Epidermal melanocyte (primary cell): ENCODE results near the gene MIR17HG.
"Not testable (repeated sequence)": the region's sequence is repeated elsewhere in the genome, so short reads cannot be mapped to it uniquely, and the experiment has no call there.

Experiments used
- DNase-seq: peaks from one replicate; pipeline ENCODE4 v3.0.0; 2011; ENCODE audit warnings: low spot score; ENCODE audit not compliant: insufficient read length

Gene MIR17HG

DNA sequence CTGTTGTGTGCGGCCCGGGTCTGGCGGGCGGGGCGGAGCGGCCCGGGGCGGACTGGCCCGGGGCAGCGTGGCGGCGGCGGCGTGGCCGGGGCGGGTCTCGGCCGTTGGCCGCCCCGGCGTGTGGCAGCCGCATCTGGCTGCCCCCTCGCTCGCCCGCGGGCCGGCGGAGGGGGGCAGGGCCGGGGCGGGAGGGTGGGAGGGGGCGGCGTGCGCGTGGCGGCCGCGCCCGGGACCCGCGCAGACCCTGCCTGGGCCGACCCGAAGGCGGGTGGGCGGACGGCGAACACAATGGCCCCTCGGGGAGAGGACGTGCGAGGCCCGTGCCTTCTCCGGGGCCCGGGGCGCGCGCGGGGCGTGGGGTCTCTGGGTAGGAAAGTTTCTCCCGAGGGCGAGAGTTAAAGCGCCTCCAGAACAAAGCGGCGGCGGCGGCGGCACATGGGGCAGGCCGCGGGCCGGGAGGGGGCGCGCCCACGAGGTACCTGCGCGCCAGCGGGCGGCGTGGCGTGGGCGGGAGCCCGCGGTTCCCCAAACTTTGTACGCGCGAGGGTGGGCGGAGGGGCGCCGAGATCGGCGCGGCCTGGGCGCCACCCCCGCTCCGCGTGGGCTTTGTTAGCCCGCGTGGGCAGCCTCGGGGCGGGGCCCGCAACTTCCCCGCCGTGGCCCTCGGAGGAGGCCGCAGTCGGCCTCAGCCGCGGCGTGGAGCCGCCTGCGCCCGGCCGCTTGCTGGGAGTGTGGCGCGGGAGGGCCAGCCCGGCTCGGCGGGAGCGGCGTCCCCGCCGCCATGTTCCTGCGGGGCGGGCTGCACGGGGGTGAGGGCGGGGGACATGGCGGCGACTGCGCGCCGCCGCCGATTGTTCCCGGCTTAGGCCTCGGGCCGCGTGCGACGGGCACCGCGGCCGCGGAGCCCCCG is 764 bp downstream of the MIR17HG start:
- DNase-seq = peak; percentile 54

DNA sequence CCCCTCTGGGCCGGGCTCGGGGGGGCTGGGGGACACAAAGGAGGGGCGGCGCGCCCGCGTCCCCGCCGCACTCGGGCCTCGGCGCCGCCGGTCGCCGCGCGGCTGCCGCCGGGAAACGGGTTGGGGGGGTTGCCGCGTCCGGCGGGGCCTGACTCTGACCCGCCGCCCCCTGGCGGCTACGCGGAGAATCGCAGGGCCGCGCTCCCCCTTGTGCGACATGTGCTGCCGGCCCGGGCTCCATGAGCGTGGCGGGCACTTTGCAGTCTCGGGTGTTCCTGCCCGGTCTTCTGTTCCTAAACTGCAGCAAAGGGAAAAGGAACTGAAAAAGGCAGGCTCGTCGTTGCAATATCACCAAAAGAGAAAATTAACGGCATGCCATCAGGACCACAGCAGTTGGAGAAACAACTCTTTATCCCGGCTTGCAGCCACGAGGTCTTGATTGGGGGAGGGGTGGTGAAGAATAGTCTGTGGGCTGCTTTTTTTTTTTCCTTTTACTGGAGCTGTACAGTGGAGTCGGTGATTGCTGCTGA is 1.5 kb downstream of the MIR17HG start:
- DNase-seq = peak; percentile 65

DNA sequence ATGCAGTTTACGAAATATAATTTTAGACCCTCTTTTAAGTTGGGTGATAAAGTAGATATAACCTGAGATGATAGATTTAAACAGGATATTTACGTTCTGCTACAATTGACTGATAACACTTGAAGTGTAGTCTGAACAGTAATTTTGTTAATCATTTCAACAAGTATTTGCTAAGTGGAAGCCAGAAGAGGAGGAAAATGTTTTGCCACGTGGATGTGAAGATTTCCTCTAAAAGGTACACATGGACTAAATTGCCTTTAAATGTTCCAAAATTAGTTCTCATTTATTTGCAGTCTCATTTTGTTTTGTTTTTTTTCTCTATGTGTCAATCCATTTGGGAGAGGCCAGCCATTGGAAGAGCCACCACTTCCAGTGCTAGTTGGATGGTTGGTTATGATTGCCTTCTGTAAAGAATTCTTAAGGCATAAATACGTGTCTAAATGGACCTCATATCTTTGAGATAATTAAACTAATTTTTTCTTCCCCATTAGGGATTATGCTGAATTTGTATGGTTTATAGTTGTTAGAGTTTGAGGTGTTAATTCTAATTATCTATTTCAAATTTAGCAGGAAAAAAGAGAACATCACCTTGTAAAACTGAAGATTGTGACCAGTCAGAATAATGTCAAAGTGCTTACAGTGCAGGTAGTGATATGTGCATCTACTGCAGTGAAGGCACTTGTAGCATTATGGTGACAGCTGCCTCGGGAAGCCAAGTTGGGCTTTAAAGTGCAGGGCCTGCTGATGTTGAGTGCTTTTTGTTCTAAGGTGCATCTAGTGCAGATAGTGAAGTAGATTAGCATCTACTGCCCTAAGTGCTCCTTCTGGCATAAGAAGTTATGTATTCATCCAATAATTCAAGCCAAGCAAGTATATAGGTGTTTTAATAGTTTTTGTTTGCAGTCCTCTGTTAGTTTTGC is 2.8 kb downstream of the MIR17HG start:
- DNase-seq = no peak

DNA sequence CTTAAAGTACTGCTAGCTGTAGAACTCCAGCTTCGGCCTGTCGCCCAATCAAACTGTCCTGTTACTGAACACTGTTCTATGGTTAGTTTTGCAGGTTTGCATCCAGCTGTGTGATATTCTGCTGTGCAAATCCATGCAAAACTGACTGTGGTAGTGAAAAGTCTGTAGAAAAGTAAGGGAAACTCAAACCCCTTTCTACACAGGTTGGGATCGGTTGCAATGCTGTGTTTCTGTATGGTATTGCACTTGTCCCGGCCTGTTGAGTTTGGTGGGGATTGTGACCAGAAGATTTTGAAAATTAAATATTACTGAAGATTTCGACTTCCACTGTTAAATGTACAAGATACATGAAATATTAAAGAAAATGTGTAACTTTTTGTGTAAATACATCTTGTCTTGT is 3.6 kb downstream of the MIR17HG start:
- DNase-seq = no peak

DNA sequence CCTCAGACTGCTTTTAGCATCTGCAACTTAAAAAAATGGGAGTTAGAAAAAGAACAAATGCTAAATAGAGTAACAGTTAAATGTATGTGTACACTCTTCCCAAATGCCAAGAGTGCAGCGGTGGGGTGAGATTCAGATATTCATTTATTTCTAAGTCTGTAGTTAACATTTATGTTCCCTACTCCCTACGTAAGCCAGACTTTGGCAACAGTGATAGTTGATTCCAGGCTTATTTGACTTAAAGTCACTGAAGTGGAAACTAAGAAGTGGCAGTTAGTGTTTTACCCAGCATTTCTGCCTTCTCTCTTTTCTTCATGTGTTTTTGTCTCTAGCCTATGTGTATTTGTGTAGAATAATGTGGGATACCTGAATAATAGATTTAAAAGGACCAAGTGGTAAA is 4.5 kb downstream of the MIR17HG start:
- DNase-seq = no peak

DNA sequence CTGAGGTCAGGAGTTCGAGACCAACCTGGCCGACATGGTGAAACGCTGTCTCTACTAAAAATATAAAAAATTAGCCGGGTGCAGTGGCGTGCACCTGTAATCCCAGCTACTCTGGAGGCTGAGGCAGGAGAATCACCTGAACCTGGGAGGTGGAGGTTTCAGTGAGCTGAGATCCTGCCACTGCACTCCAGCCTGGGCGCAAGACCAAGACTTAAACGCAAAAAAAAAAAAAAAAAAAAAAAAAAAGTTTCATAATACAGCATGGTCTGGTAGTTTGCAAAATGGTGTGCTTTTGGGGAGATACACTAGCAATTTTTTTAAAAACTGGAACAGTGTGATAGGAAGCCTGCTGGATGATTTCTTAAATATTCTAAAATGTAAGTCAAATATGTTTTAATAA is 5.4 kb downstream of the MIR17HG start:
- not testable (repeated sequence) for DNase-seq

DNA sequence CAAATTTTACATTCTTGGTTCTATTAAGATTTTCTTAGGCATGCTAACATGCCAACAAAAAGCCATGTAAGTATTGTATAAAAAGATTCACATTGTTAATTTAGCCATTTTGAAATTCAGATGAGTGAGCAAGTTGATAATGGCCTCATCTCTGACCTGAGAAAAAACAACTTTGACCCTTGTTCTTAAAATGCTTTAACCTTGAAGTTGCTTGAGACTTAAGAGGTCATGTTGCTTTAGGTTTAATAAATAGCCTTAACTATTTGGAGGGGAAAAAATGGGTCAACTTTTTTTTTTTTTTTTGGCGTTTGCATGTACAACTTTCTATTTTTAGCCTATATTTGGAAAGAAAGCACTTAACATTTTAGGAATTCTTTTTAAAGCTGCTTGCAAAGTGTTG is 6.0 kb downstream of the MIR17HG start:
- no peak for DNase-seq

DNA sequence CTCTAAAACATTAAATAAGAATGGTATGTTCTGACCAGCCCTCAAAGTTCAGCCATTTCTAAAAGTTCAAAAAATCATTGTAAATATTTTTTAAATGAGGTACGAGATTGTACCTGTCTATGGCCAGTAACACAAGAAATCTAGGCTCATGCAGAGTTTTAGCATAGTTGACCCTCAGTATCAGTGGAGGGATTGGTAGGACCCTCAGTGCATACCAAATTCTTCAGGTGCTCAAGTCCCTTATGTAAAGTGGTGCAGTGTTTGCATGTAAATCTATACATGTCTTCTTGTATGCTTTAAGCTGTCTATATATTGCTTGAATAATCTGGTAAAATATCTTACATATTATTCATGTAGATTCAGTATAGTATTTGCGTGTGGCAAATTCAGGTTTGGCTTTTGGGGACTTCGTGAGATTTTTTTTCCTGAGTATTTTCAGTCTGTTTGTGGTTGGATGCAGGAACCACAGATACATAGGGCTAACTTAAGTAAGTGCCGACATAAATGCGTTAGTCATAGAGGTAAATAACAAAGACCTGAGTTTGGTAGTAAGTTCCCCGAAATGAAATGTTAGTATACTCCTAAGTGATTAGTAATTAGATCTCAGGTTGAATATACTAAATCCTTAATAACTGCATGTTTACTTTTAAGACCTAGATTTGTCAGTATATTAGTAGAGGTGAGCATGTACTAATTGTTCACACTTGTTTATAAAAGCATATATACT is 7.8 kb downstream of the MIR17HG start:
- DNase-seq = no peak

DNA sequence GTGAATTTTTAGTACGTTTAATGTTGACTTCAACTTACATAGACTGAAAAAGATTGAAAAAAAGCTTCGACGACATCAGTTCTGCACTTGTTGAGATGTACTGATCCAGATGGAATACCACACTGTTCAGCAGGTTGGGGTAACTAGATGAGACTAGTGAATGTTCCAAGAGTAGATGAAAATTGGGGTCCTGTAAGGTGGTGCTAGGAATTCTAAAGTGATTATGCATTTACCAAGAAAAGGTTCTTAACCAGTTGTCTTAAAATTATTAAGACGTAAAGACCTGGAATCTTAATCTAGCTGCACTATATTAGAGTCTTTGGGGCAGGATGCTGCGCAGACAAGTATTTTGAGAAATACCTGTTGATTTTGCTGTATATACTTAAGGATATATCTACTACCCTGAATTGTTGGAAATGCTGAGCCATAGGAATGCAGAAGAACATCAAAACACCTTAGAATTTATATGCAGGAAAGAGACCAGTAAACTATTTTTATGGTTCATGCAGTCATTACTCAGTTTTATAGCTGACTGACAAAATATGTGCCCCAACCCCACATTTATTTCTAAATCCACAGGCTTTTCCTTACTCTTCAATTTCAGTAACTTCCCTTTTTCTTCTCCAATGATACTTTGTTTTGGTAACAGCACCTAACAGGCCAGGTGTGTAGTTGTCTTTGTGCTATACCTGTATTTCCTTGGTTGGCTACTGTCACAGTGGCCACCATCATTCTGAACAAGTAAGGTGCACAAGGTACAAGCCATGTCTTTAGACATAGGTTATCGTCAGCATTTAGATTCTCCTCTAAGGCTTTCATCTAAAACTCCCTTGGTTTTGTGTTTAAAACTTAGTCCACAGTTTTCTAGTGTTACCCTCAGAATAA is 8.6 kb downstream of the MIR17HG start:
- no peak for DNase-seq

DNA sequence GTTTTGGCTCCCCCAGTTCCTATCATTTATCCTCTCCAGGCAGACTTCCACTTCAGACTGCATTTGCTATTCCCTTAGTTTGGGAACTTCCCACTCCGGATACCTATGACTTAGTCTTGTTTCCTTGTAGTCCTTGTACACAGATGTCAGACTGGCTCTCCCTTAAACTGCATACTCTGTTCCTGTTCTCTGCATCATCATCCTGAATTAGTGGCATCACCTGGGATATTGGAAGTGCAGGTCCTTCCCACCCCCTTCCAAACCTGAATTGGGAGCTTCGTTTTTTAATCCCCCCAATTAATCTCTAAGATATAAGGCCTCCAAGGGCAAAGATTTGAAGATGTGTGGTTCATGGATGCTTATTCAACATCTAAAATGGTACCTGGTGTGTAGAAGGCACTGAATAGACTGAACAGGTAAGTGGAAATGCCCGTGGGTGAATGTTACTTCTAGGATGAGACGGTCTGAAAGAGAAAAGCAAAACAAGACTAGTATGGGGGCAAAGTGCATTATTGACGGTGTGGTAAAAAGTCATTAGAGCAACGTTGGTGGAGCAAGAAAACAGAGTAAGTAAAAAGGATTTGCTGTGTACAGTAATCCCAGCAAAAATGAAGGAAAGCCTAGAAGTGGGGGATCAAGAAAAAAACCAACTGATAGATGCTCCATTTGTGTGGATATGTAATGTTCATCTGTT is 9.6 kb downstream of the MIR17HG start:
- no peak for DNase-seq

DNA sequence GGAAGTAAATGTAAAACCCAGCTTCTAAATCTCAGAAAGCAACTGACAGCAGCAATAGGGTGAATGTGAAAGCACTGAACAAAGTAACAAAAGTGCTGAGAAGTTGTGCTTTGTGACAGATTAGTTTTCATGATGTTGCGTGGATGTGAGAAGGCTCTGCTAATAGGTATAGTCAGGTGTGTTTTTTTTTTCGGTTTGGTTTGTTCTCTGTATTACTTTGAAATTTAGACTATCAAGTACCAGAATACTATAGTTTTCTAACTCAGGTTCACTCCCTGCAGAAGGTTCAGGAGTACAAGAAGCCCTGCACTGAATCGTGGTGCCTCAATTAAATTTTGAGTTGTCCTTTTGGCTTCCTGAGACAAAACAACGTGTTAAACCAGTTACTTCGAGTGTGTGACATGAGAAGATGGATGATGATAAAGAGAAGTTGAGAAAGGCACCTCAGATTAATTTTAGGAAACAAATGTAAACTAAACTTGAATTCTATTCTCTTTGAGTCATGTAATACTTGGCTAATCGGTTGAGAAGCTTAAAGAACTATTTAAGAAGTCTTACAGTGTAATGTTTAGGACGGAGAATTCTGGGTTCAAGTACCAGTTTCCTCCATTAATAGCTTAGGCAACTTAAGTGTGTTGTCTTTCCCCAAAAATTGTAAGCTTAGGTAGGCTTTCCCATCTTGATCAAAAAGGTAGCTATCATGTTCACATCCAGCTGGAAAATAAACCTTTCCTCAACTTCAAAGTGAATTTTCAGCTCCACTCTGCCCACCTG is 10.3 kb downstream of the MIR17HG start:
- DNase-seq = no peak

DNA sequence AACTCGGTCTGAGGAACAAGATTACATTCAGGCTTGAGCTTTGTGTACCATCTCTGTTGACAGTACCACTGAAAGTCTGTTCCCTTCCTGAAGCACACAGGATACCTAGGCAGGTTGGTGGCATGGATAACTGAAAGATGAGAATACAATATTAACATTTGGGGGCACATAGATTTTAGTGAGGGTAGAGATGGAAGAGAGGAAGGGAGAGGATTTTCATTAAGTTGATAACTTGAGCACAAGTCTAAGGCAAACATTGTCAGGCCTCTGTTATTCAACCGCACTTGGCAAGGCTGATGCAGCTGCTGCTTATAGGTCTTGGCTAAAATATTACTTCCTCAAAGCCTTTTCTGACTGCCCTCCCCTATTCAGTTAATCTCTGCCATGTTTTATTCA is 10.9 kb downstream of the MIR17HG start:
- DNase-seq = no peak

DNA sequence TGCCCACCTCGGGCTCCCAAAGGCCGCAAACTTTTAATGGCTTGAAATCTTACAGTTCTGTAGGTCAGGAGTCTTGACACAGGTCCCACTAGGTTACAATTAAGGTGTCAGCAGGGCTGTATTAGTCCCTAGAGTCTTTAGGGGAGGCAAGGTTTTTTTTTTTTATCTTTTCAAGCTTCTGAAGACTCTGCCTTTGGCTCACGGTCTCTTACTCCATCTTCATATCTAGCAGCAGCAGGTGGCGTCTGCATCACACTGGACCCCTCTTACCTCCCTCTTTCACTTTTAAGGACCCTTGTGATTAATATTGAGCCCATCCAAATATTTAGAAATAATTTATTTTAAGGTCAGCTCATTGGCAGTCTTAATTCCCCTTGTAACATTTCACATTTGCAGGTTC is 11.6 kb downstream of the MIR17HG start:
- DNase-seq = no peak

DNA sequence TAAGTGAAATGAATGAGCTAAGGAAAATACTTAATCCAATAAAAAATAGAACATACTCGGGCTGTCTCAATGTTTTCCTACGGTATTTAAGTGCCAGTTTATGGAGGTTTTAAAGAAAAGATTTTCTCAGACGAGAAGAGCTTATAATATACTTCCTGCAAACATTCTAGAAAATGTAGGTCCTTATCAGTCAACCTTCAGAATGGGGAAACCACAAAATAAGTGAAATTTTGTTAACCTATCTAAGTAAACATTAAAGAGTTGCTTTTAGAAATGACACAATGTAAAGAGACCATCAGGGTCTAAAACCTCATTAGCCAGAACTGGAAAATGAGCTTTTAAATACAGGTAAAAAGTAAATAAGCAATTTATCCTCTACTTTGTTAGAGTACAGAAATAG is 12.1 kb downstream of the MIR17HG start:
- no peak for DNase-seq

DNA sequence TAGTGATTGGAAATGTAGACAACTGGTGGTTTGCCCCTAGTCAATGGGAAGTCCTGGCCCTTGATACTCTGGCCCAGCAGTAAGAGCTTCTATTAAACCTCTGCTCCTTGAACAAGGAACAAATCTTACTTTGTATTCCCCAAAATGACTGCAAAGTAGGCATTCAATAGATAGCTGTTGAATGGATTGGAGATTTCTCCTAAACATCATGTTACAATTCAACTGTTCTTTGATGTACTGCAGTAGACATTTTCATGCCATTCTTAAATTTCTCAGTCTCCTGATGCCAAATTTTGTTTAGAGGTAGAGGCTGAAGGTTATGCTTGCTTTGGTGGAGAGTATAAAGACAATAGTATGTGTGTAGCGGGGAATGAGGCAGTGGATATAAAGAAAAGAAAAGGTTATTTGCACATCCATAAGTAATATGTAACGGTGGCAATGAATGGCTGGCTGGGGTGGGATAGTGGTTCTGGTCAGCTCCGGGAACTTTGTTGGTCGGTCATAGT is 12.8 kb downstream of the MIR17HG start:
- DNase-seq = no peak

DNA sequence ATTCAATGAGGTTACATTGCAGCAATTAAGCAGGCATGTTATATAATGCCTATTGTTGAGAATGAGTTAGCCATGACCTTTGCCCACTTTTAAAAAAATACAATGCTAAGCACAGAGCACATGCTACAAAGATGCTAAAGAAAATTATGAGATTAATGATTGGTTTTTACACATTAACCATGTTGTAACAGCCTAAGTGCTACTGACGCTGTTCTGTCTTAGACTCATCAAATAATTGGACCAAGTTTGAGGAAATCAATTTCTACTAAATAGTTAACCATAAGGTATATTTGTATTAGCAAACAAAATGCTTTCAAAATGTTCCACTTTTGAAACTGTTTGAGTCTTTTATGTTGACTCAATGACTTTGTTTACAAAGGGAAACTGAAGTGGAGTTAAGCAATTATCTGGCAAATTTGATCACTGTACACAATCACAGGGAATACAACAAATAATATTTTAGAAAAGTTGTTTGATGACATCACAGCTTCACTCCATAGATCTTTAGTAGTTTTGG is 14.3 kb downstream of the MIR17HG start:
- no peak for DNase-seq

DNA sequence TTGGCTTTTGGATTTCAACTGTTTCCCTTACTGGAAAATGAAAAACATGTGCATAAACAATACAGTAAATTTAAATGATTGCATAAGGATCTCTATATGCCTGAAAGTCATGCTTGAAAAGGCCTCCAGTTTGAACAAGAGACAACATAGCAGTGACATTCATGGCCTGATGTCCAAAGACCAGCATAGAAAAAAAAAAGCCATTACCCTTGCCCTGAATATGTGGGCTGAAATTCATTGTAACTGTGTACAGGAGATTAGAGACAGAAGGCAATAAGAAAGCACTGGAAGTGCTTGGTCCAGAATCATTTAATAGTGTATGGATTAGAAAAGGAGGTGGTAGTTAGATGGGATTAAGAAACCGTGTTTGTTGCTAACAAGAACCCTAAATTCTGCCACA is 15.4 kb downstream of the MIR17HG start:
- no peak for DNase-seq

DNA sequence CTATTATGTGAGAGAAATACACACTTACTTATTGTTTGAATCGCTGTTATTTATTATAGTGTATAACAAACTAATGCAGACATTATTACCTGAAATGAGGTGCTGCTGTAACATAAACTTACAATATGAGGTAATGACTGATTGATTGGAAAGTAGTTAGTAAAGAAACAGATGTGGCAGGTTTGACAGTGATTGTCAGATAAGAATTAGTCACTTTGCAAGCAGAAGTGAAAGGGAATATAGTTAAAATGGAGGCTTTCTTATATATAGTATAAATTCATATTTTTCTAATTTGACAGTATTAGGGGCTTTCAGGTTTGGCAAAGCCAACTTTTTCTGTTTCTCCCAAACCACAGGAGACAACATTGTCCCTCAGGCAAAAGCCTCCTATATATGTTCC is 20.6 kb downstream of the MIR17HG start:
- no peak for DNase-seq
